Measurements from ENCODE around the gene SH3RF3.

SH3RF3 gene

GRCh38 chr2:109355192-109355843 is 226.3 kb downstream of the SH3RF3 start:
- WGBS, 2 experiments = 91 to 94% methylated on average over 8 of the region's 8 CpGs
- Histone ChIP-seq H3K36me3 (ENCODE audit: control insufficient read depth, insufficient read depth, low read length) (no peaks in the 10 kb centered on the region), H3K4me3 (ENCODE audit: insufficient read depth, low read depth, low read length) (no peak overlapping the region), H3K27me3 (ENCODE audit: control insufficient read depth, insufficient read depth, low read length, poor library complexity, severe bottlenecking) (no peaks in the 10 kb centered on the region), H3K27ac (ENCODE audit: insufficient read depth, low read depth, low read length, poor library complexity, severe bottlenecking) (no peak overlapping the region), H3K4me1 (ENCODE audit: control insufficient read depth, insufficient read depth, low read length) (peaks cover 3% of the 10 kb centered on the region), H3K9me3 (ENCODE audit: control insufficient read depth, low read length) (peaks cover 2% of the 10 kb centered on the region)

- no peak overlapping the region for H3K4me3 ChIP-seq (ENCODE audit: insufficient read depth, low read depth, low read length)
- H3K9me3 ChIP-seq (ENCODE audit: control insufficient read depth, low read length) = peaks cover 2% of the 10 kb centered on the region
- H3K36me3 ChIP-seq (ENCODE audit: control insufficient read depth, insufficient read depth, low read length) = no peaks in the 10 kb centered on the region
- no peaks in the 10 kb centered on the region for H3K27me3 ChIP-seq (ENCODE audit: control insufficient read depth, insufficient read depth, low read length, poor library complexity, severe bottlenecking)
- H3K27ac ChIP-seq (ENCODE audit: insufficient read depth, low read depth, low read length, poor library complexity, severe bottlenecking) = no peak overlapping the region
- WGBS, 2 experiments = 92 to 94% methylated on average over 7 of the region's 7 CpGs
- H3K4me1 ChIP-seq (ENCODE audit: control insufficient read depth, insufficient read depth, low read length) = no peaks in the 10 kb centered on the region
Measured at GRCh38 chr2:109356324-109357035, 227.5 kb downstream of the SH3RF3 start.

- 95 to 98% methylated on average over 4 of the region's 4 CpGs for WGBS, 2 experiments
Measured at GRCh38 chr2:109364217-109364616, 235.2 kb downstream of the SH3RF3 start.

GRCh38 chr2:109365131-109365530 is 236.1 kb downstream of the SH3RF3 start:
- no peak overlapping the region for H3K27ac ChIP-seq (ENCODE audit: insufficient read depth, low read depth, low read length, poor library complexity, severe bottlenecking)
- 81 to 82% methylated on average over 3 of the region's 3 CpGs for WGBS, 2 experiments
- H3K27me3 ChIP-seq (ENCODE audit: control insufficient read depth, insufficient read depth, low read length, poor library complexity, severe bottlenecking) = no peaks in the 10 kb centered on the region
- no peak overlapping the region for H3K4me3 ChIP-seq (ENCODE audit: insufficient read depth, low read depth, low read length)
- H3K4me1 ChIP-seq (ENCODE audit: control insufficient read depth, insufficient read depth, low read length) = no peaks in the 10 kb centered on the region
- H3K36me3 ChIP-seq (ENCODE audit: control insufficient read depth, insufficient read depth, low read length) = no peaks in the 10 kb centered on the region
- no peaks in the 10 kb centered on the region for H3K9me3 ChIP-seq (ENCODE audit: control insufficient read depth, low read length)

More at GRCh38 chr2:109364217-109364616, 235.2 kb downstream of the SH3RF3 start:
- Histone ChIP-seq H3K4me3 (ENCODE audit: insufficient read depth, low read depth, low read length) (no peak overlapping the region), H3K27me3 (ENCODE audit: control insufficient read depth, insufficient read depth, low read length, poor library complexity, severe bottlenecking) (no peaks in the 10 kb centered on the region), H3K9me3 (ENCODE audit: control insufficient read depth, low read length) (no peaks in the 10 kb centered on the region), H3K36me3 (ENCODE audit: control insufficient read depth, insufficient read depth, low read length) (no peaks in the 10 kb centered on the region), H3K4me1 (ENCODE audit: control insufficient read depth, insufficient read depth, low read length) (no peaks in the 10 kb centered on the region), H3K27ac (ENCODE audit: insufficient read depth, low read depth, low read length, poor library complexity, severe bottlenecking) (no peak overlapping the region)

GRCh38 chr2:109367683-109368082 is 238.7 kb downstream of the SH3RF3 start:
- no peaks in the 10 kb centered on the region for H3K9me3 ChIP-seq (ENCODE audit: control insufficient read depth, low read length)
- no peaks in the 10 kb centered on the region for H3K4me1 ChIP-seq (ENCODE audit: control insufficient read depth, insufficient read depth, low read length)
- H3K27ac ChIP-seq (ENCODE audit: insufficient read depth, low read depth, low read length, poor library complexity, severe bottlenecking) = no peak overlapping the region
- H3K36me3 ChIP-seq (ENCODE audit: control insufficient read depth, insufficient read depth, low read length) = no peaks in the 10 kb centered on the region
- 85 to 100% methylated on average over 1 of the region's 1 CpG for WGBS, 2 experiments
- H3K4me3 ChIP-seq (ENCODE audit: insufficient read depth, low read depth, low read length) = no peak overlapping the region
- no peaks in the 10 kb centered on the region for H3K27me3 ChIP-seq (ENCODE audit: control insufficient read depth, insufficient read depth, low read length, poor library complexity, severe bottlenecking)

- WGBS, 2 experiments = 81 to 87% methylated on average over 10 of the region's 10 CpGs
- H3K27ac ChIP-seq (ENCODE audit: insufficient read depth, low read depth, low read length, poor library complexity, severe bottlenecking) = no peak overlapping the region
- no peaks in the 10 kb centered on the region for H3K36me3 ChIP-seq (ENCODE audit: control insufficient read depth, insufficient read depth, low read length)
Measured at GRCh38 chr2:109368798-109369197, 239.8 kb downstream of the SH3RF3 start.

GRCh38 chr2:109369671-109370191 is 240.7 kb downstream of the SH3RF3 start:
- no peaks in the 10 kb centered on the region for H3K36me3 ChIP-seq (ENCODE audit: control insufficient read depth, insufficient read depth, low read length)
- no peak overlapping the region for H3K4me3 ChIP-seq (ENCODE audit: insufficient read depth, low read depth, low read length)
- no peak overlapping the region for H3K27ac ChIP-seq (ENCODE audit: insufficient read depth, low read depth, low read length, poor library complexity, severe bottlenecking)
- no peaks in the 10 kb centered on the region for H3K9me3 ChIP-seq (ENCODE audit: control insufficient read depth, low read length)
- 94 to 95% methylated on average over 12 of the region's 12 CpGs for WGBS, 2 experiments
- H3K4me1 ChIP-seq (ENCODE audit: control insufficient read depth, insufficient read depth, low read length) = no peaks in the 10 kb centered on the region
- H3K27me3 ChIP-seq (ENCODE audit: control insufficient read depth, insufficient read depth, low read length, poor library complexity, severe bottlenecking) = no peaks in the 10 kb centered on the region

More at GRCh38 chr2:109368798-109369197, 239.8 kb downstream of the SH3RF3 start:
- Histone ChIP-seq H3K27me3 (ENCODE audit: control insufficient read depth, insufficient read depth, low read length, poor library complexity, severe bottlenecking) (no peaks in the 10 kb centered on the region), H3K4me3 (ENCODE audit: insufficient read depth, low read depth, low read length) (no peak overlapping the region), H3K4me1 (ENCODE audit: control insufficient read depth, insufficient read depth, low read length) (no peaks in the 10 kb centered on the region), H3K9me3 (ENCODE audit: control insufficient read depth, low read length) (no peaks in the 10 kb centered on the region)

GRCh38 chr2:109370399-109371035 is 241.5 kb downstream of the SH3RF3 start:
- Histone ChIP-seq H3K27me3 (ENCODE audit: control insufficient read depth, insufficient read depth, low read length, poor library complexity, severe bottlenecking) (no peaks in the 10 kb centered on the region), H3K9me3 (ENCODE audit: control insufficient read depth, low read length) (no peaks in the 10 kb centered on the region), H3K4me3 (ENCODE audit: insufficient read depth, low read depth, low read length) (no peak overlapping the region), H3K36me3 (ENCODE audit: control insufficient read depth, insufficient read depth, low read length) (no peaks in the 10 kb centered on the region), H3K4me1 (ENCODE audit: control insufficient read depth, insufficient read depth, low read length) (no peaks in the 10 kb centered on the region), H3K27ac (ENCODE audit: insufficient read depth, low read depth, low read length, poor library complexity, severe bottlenecking) (no peak overlapping the region)
- WGBS, 2 experiments = 84 to 85% methylated on average over 13 of the region's 13 CpGs

GRCh38 chr2:109371481-109372170 is 242.6 kb downstream of the SH3RF3 start:
- H3K27me3 ChIP-seq (ENCODE audit: control insufficient read depth, insufficient read depth, low read length, poor library complexity, severe bottlenecking) = no peaks in the 10 kb centered on the region
- no peak overlapping the region for H3K27ac ChIP-seq (ENCODE audit: insufficient read depth, low read depth, low read length, poor library complexity, severe bottlenecking)
- no peaks in the 10 kb centered on the region for H3K36me3 ChIP-seq (ENCODE audit: control insufficient read depth, insufficient read depth, low read length)
- H3K9me3 ChIP-seq (ENCODE audit: control insufficient read depth, low read length) = no peaks in the 10 kb centered on the region
- no peak overlapping the region for H3K4me3 ChIP-seq (ENCODE audit: insufficient read depth, low read depth, low read length)
- H3K4me1 ChIP-seq (ENCODE audit: control insufficient read depth, insufficient read depth, low read length) = no peaks in the 10 kb centered on the region
- WGBS, 2 experiments = 92 to 94% methylated on average over 18 of the region's 18 CpGs
